WTC11 (cell line): ENCODE measurements around the gene PDLIM4. TPM values are rescaled to one million over a fixed set of nuclear protein-coding genes. Genes with fewer than 3 reads are reported as not detected.

Experiments used
- ATAC-seq: fragments of 200-7000 bp; cut with Tn5 transposase; 2 replicates; pipeline ENCODE4 v1.10.0; 2021; ENCODE audit warnings: mild to moderate bottlenecking, moderate library complexity
- CTCF ChIA-PET: fragments of 300-600 bp; sonication (Branson Sonifier 250); formaldehyde crosslinking; loops from one replicate; lab custom pipeline; 2021; ENCODE audit warnings: antibody characterized with exemption; lab: Charles Lee
- POLR2A ChIA-PET: fragments of 350-600 bp; sonication (Branson Sonifier 250); formaldehyde crosslinking; loops from one replicate; lab custom pipeline; 2021; ENCODE audit warnings: antibody characterized with exemption; lab: Charles Lee
- DNase-seq: peaks from one replicate; pipeline ENCODE4 v3.0.0; 2021; ENCODE audit warnings: low spot score
- H3K27ac Mint-ChIP-seq: 2 replicates; pipeline ENCODE4 v1.8.0; 2021; ENCODE audit warnings: mixed read lengths
- H3K27me3 Mint-ChIP-seq: 2 replicates; pipeline ENCODE4 v1.8.0; 2021; ENCODE audit warnings: low read depth, mild to moderate bottlenecking, moderate library complexity, mixed read lengths
- H3K36me3 Mint-ChIP-seq: 2 replicates; pipeline ENCODE4 v1.8.0; 2021; ENCODE audit warnings: mixed read lengths
- H3K4me1 Mint-ChIP-seq: 2 replicates; pipeline ENCODE4 v1.8.0; 2022; ENCODE audit warnings: mixed read lengths
- H3K4me3 Mint-ChIP-seq: 2 replicates; pipeline ENCODE4 v1.8.0; 2021; ENCODE audit warnings: mild to moderate bottlenecking, moderate library complexity, mixed read lengths
- H3K9me3 Mint-ChIP-seq: 2 replicates; pipeline ENCODE4 v1.8.0; 2021; ENCODE audit warnings: mixed read lengths
- CTCF ChIP-seq: fragments of 200-600 bp; IDR thresholded peaks from 2 replicates; pipeline ENCODE4 v1.8.0; 2022; ENCODE audit warnings: antibody characterized with exemption
- EMX1 ChIP-seq: fragments of 250-450 bp; sonication (Bioruptor Pico); IDR thresholded peaks from 2 replicates; pipeline ENCODE4 v1.8.0; 2021; ENCODE audit warnings: mild to moderate bottlenecking
- ERG ChIP-seq: fragments of 250-450 bp; sonication (Bioruptor Pico); IDR thresholded peaks from 2 replicates; pipeline ENCODE4 v1.8.0; 2021; ENCODE audit warnings: mild to moderate bottlenecking
- FOXJ3 ChIP-seq: sonication (generic); formaldehyde crosslinking; IDR thresholded peaks from 2 replicates; pipeline ENCODE4 v1.9.0; 2021; ENCODE audit warnings: missing genetic modification reagents, mild to moderate bottlenecking, borderline replicate concordance
- FOXP1 ChIP-seq: sonication (generic); formaldehyde crosslinking; IDR thresholded peaks from 2 replicates; pipeline ENCODE4 v1.8.0; 2022; ENCODE audit warnings: missing genetic modification reagents, mild to moderate bottlenecking, moderate library complexity, borderline replicate concordance
- GABPB1 ChIP-seq: sonication (generic); formaldehyde crosslinking; IDR thresholded peaks from 2 replicates; pipeline ENCODE4 v1.8.1; 2023; ENCODE audit warnings: mild to moderate bottlenecking, missing genetic modification reagents
- HMGA2 ChIP-seq: fragments of 250-450 bp; sonication (Bioruptor Pico); IDR thresholded peaks from 2 replicates; pipeline ENCODE4 v1.4.0; 2021; ENCODE audit warnings: mild to moderate bottlenecking, moderate library complexity
- NFE2L1 ChIP-seq: sonication (generic); formaldehyde crosslinking; IDR thresholded peaks from 2 replicates; pipeline ENCODE4 v1.8.1; 2023; ENCODE audit warnings: missing genetic modification reagents
- NR2C2 ChIP-seq: sonication (generic); formaldehyde crosslinking; IDR thresholded peaks from 2 replicates; pipeline ENCODE4 v1.8.0; 2022; ENCODE audit warnings: mild to moderate bottlenecking, missing genetic modification reagents
- PREB ChIP-seq: sonication (generic); formaldehyde crosslinking; IDR thresholded peaks from 2 replicates; pipeline ENCODE4 v1.8.1; 2022; ENCODE audit warnings: mild to moderate bottlenecking, missing genetic modification reagents, moderate library complexity, borderline replicate concordance
- RORB ChIP-seq: fragments of 250-450 bp; sonication (Bioruptor Pico); IDR thresholded peaks from 2 replicates; pipeline ENCODE4 v1.9.0; 2021; ENCODE audit warnings: mild to moderate bottlenecking
- SMAD3 ChIP-seq: sonication (generic); formaldehyde crosslinking; IDR thresholded peaks from 2 replicates; pipeline ENCODE4 v1.8.0; 2022; ENCODE audit warnings: missing genetic modification reagents, mild to moderate bottlenecking, borderline replicate concordance
- SMAD4 ChIP-seq: sonication (generic); formaldehyde crosslinking; IDR thresholded peaks from 2 replicates; pipeline ENCODE4 v1.8.0; 2022; ENCODE audit warnings: mild to moderate bottlenecking, missing genetic modification reagents
- TEAD1 ChIP-seq: sonication (generic); formaldehyde crosslinking; IDR thresholded peaks from 2 replicates; pipeline ENCODE4 v1.8.0; 2022; ENCODE audit warnings: mild to moderate bottlenecking, missing genetic modification reagents
- ZBTB43 ChIP-seq: sonication (generic); formaldehyde crosslinking; IDR thresholded peaks from 2 replicates; pipeline ENCODE4 v1.8.1; 2023; ENCODE audit warnings: mild to moderate bottlenecking, missing genetic modification reagents
- ZMAT4 ChIP-seq: fragments of 250-450 bp; sonication (Bioruptor Pico); IDR thresholded peaks from 2 replicates; pipeline ENCODE4 v1.9.0; 2021; ENCODE audit warnings: mild to moderate bottlenecking
- ZNF138 ChIP-seq: sonication (generic); formaldehyde crosslinking; conservative IDR thresholded peaks from 2 replicates; pipeline ENCODE4 v1.8.1; 2022; ENCODE audit warnings: mild to moderate bottlenecking, moderate library complexity, missing genetic modification reagents
- ZNF396 ChIP-seq: fragments of 250-450 bp; sonication (Bioruptor Pico); IDR thresholded peaks from 2 replicates; pipeline ENCODE4 v1.8.0; 2021; ENCODE audit warnings: mild to moderate bottlenecking, moderate library complexity, borderline replicate concordance
- ZNF423 ChIP-seq: fragments of 250-450 bp; sonication (Bioruptor Pico); IDR thresholded peaks from 2 replicates; pipeline ENCODE4 v2.1.2; 2022; ENCODE audit warnings: mild to moderate bottlenecking, moderate library complexity
- ZNF425 ChIP-seq: fragments of 250-450 bp; sonication (Bioruptor Pico); conservative IDR thresholded peaks from 2 replicates; pipeline ENCODE4 v1.9.0; 2021; ENCODE audit warnings: mild to moderate bottlenecking
- total RNA-seq: library from RNA; stranded (reverse); gene quantifications from 3 replicates; pipeline ENCODE4 v1.2.3, GENCODE V29; 2021

The PDLIM4 gene
- total RNA-seq, 1 experiment from 2014 or later, result 11.4 TPM

- Mint-ChIP-seq H3K27ac (no peak overlapping the region), H3K4me3 (no peak overlapping the region), H3K4me1 (peaks cover 8% of the 10 kb centered on the region; the same call in 1 of the 2 replicates)
- ATAC-seq, result no peak
- POLR2A ChIA-PET, result interaction anchor here (1.6 kb wide), 1 partner anchor 8 kb away, joined by 6 read pairs; the partner anchor contains the start of gene SLC22A4
- no peak for TF ChIP-seq SMAD3 (CRISPR knock-in tag)
- TF ChIP-seq TEAD1 (CRISPR knock-in tag), result no peak
- no peak for TF ChIP-seq GABPB1 (CRISPR knock-in tag)
- no peak for TF ChIP-seq ZNF396 (CRISPR knock-in tag)
- TF ChIP-seq RORB, result no peak
- no peak for TF ChIP-seq ZBTB43 (CRISPR knock-in tag)
- no peak for TF ChIP-seq HMGA2 (CRISPR knock-in tag)
- no peak for TF ChIP-seq FOXP1 (CRISPR knock-in tag)
- no peak for TF ChIP-seq NFE2L1 (CRISPR knock-in tag)
- TF ChIP-seq SMAD4 (CRISPR knock-in tag), result no peak
- TF ChIP-seq NR2C2, result no peak
- TF ChIP-seq ZNF425 (CRISPR knock-in tag), result no peak
- no peak for TF ChIP-seq ZNF138 (CRISPR knock-in tag)
- no peak for TF ChIP-seq EMX1 (CRISPR knock-in tag)
- no peak for TF ChIP-seq ZNF423
- TF ChIP-seq, all 79 proteins: peak for 0
- Mint-ChIP-seq H3K36me3 (no peaks in the 10 kb centered on the region; the same call in 1 of the 2 replicates), H3K27me3 (peaks cover 7% of the 10 kb centered on the region), H3K9me3 (peaks cover 13% of the 10 kb centered on the region)
- CTCF ChIA-PET, result interaction anchor here (1.2 kb wide), 1 partner anchor 9 kb away, joined by 3 read pairs; no protein-coding TSS in a partner anchor
- DNase-seq, result no peak
Measured at GRCh38 chr5:132301344-132302271, 44.1 kb downstream of the PDLIM4 start.

GRCh38 chr5:132302413-132302812, 44.9 kb downstream of the PDLIM4 start:
- no peak for DNase-seq
- H3K27ac Mint-ChIP-seq, result no peak overlapping the region
- no peak overlapping the region for H3K4me3 Mint-ChIP-seq
- peaks cover 8% of the 10 kb centered on the region; the same call in 1 of the 2 replicates for H3K4me1 Mint-ChIP-seq
- ATAC-seq, result no peak
- H3K36me3 Mint-ChIP-seq, result no peaks in the 10 kb centered on the region; the same call in 1 of the 2 replicates
- H3K9me3 Mint-ChIP-seq, result peaks cover 13% of the 10 kb centered on the region
- ChIA-PET POLR2A (interaction anchor here (1.6 kb wide), 1 partner anchor 8 kb away, joined by 6 read pairs; the partner anchor contains the start of gene SLC22A4), CTCF (interaction anchor here (1.2 kb wide), 1 partner anchor 9 kb away, joined by 3 read pairs; no protein-coding TSS in a partner anchor)
- TF ChIP-seq PREB (CRISPR knock-in tag), result no peak
- H3K27me3 Mint-ChIP-seq, result no peaks in the 10 kb centered on the region; the same call in 1 of the 2 replicates

GRCh38 chr5:132303589-132303988, 46.1 kb downstream of the PDLIM4 start:
- no peak overlapping the region for H3K4me3 Mint-ChIP-seq
- H3K27me3 Mint-ChIP-seq, result no peaks in the 10 kb centered on the region; the same call in 1 of the 2 replicates
- no peak for DNase-seq
- H3K4me1 Mint-ChIP-seq, result peaks cover 8% of the 10 kb centered on the region; the same call in 1 of the 2 replicates
- no peaks in the 10 kb centered on the region; the same call in 1 of the 2 replicates for H3K36me3 Mint-ChIP-seq
- no peak for ATAC-seq
- ChIA-PET CTCF (interaction anchor here (0.5 to 0.6 kb wide), 2 partner anchors 10 to 84 kb away, joined by 4 to 5 read pairs; partner anchors contain the start of gene SLC22A4), POLR2A (interaction anchor here (1.2 to 1.6 kb wide), 2 partner anchors 10 to 11 kb away, joined by 3 to 6 read pairs; partner anchors contain the start of gene SLC22A4)
- H3K9me3 Mint-ChIP-seq, result peaks cover 13% of the 10 kb centered on the region
- no peak overlapping the region for H3K27ac Mint-ChIP-seq
- TF ChIP-seq CTCF (no peak), ERG (no peak), ZMAT4 (CRISPR knock-in tag) (no peak), RORB (no peak), FOXJ3 (CRISPR knock-in tag) (no peak)
